DMS 273 treated with DMSO at 0.1 percent for 48 hours (cell line): ENCODE results near the gene CRELD2.

ENCODE experiments used
- DNase-seq: peaks from one replicate; lab custom pipeline; 2025; lab: John Stamatoyannopoulos, UW

CRELD2 gene

DNA sequence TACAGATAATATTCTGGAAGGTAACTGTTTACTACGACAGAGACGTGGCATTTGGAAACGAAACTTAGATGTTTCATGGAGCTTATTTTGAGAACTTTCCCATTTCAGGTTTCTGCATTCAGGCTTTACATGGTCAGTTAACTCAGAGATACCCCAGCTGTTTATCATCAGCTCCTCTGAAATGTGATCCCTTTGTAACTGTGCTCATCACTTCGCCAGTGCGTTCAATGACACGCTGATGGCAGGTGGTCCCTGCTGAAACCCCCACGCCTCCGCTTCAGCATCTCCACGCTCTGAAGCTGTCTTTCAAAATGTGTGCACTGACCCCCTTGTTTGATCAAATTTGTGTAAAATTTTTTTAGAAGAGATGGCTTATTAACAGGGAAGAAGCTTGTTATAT, 30.7 kb upstream of the CRELD2 start:
- no peak for DNase-seq

DNA sequence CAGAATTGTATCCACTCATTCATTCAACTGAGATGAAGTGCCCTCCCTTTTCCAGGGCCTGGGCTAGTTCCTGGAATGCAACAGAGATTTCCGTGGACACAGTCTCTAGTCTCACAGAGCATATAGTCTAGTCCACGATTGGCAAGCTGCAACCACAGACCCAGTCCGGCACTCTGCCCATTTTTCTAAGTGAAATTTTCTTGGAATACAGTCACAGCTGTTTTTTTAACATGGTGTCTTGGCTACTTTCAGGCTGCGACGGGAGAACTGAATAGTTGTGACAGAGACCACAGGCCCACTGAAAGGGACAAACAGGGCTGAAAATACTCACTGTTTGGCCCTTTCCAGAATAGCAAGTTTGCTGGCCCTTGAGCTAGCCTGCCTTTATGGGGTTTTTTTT, 29.4 kb upstream of the CRELD2 start:
- DNase-seq, result no peak

DNA sequence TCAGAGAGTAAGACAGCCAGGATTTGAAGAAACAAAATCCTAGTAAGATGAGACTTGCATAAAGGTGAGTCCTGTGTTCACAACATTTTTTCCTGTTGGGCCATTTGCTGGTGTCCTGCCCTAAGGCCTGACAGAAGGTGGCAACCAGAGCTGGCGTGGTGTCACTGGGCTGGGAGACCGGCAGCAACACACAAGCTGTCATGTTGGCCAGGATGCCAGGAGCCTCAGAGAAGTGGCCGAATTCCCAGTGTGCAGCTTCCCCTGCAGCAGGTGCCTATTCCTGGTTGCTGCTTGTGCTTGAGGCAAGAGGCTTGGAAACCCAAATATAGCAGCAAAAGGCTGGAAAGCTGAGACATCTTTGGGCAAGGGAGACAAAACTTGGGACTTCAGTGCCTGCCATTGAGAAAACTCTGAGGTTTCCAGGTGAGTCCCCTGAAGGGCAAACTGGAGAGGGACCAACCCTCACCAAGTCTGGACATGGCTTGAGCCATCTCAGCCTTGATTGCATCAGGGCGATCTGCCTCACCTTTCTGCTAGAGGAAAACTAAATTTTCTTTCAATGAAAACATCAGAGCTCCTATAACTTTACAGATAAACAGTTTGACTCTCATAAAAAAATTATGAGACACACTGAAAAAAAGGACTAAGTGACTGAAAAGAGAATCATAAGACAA, 26.1 kb upstream of the CRELD2 start:
- DNase-seq, result no peak

DNA sequence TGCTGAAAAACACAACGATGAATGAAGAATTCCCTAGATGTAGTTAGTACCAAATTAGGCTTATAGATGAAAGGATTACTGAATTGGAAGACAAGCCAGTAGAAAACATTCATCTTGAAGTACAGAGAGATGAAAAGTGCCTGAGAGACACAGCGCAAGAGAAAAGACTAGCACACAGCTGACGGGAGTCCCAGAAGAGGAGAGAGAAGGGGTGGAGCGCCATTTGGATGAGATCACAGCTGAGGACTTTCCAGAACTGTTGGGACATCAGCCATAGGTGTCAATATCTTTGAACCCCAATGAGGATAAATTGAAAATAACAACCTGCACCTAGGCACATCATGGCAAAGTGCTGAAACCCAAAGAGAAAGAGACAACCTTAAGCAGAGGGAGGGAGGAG, 25.4 kb upstream of the CRELD2 start:
- no peak for DNase-seq

DNA sequence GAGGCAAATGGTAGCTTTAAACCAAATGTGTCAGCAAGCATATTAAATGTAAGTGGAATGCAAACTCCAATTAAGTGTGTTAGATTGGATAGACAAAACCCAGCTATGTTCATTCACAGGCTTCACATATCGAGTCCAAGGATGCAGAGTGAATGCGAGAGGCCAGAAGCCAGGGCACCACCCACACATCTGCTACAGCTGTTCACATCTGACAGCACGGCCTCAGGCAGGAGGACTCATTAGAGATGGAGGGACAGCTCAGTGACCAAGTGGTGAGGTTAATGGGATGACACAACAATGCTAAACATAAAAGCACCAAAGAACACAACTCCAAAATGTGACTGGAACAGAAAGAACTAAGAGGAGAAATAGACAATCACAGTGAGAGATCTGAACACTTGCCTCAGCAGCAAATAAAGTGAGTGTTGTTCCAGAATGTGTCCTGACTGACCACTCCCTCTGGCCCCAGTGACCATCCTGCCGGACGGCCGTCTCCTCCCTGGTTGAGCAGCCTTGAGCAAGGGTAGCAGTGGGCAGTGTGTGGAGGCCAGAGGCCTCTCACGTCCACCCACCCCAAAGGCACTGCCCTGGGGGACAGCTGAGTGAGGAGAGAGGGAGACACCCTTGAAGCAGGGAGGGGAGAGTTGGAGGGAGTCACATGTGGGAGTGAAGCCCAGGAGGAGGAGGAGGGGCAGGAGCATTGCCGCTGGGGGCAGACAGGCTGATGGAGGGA, 23.9 kb upstream of the CRELD2 start:
- no peak for DNase-seq

DNA sequence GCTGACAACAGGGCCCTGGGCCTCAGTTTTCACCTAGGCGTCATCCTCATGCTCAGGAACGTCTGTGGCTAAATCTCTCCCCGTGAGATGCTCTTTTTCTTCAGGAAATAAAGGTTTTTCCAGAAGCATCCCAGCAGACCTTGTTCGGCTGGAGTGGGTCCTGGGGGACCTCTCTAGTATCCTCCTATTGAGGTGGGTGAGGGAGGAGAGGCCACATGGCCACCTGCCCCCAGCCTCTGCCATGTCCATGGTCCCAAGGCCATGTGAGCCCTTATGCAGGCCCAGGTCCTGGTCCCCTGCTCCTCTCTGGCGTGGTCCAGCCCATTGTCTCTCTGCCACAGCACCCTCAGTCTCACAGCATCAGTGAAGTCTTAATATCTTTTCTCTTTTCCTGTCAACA, 22.2 kb upstream of the CRELD2 start:
- no peak for DNase-seq

DNA sequence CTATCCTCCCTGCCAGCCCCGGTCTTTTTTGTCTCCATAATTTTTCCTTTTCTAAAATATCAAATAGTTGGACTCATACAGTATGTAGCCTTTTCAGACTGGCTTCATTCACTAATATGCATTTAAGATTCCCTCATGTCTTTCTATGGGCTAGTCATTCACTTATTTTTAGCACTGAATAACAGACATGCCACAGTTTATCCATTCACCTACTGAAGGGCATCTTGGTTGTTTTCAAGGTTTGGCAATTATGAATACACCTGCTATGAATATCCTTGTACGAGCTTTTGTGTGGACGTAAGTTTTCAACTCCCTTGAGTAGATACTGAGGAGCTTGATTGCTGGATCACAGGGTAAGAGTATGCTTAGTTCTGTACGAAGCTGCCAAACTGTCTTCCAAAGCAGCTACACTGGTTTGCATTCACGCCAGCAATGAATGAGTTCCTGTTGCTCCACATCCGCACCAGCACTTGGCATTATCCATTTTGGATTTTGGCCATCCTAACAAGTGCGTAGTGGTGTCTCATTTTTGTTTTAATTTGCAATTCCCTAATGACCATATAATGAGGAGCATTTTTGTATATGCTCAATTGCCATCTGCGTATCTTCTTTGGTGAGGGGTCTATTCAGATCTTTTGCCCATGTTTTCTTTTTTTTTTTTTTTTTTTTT, 21.3 kb upstream of the CRELD2 start:
- no peak for DNase-seq

DNA sequence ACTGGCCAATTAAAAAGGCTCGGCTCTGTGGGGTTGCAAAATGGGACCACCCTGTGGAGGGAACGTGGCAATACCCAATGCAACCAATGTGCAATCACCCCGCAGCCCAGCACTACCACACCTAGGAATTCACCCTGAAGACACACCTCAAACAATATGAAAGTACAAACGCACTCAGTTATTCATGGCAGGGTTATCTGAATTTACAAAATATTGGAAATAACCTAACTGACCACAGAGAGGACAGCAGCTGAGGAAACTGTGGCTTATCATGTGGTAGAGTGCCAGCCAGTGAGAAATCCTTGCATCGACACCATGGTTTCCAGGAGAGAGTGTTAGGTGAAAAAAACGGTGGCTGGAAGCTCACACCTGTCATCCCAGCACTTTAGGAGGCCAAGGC, 18.9 kb upstream of the CRELD2 start:
- no peak for DNase-seq

DNA sequence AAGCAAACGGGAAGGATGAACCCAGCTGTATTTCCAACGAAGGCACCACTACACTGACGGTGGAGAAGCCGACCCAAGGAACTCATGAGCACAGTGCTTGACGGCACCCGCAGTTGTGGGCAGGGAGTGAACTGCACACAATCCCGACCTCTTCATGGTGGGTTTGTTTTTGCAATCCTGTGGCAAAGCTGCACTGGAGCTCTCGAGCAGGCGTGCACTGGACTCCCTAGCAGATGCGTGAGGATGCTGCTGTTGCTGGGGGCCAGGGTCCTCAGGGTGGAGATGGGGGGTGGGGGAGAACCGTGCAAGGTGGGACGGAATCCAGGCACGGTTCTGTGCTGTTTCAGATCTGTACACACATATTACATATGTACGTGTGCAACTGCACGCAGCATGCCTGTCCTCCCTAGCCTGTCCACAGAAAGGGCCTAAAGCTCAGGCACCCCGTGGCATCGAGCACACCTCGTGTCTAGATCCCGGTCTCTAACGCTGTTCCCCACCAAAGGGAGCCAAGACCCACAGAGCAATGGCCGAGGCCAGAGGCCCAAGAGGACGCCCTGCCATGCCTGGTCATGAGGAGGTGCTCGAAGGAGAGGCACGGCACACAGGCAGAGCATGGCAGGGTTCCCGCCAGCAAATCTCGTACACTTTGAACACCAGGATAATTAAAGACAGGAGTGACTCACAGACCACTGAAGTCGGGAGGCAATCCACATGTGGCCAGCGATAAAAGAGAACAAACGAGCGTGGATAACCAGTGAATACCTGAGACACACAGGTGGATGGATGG, 17.8 kb upstream of the CRELD2 start:
- DNase-seq, result no peak

DNA sequence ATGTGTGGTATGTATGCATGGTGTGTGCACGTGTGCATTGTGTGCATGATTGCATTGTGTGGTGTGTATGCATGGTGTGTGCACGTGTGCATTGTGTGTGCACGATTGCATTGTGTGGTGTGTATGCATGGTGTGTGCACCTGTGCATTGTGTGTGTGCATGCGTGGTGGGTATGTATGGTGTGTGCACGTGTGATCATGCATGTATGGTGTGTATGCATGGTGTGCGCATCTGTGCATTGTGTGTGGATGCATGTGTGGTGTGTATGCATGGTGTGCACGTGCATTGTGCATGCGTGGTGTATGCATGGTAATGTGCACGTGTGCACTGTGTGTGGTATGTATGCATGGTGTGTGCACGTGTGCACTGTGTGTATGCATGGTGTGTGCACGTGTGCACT, 17.0 kb upstream of the CRELD2 start:
- no peak for DNase-seq

DNA sequence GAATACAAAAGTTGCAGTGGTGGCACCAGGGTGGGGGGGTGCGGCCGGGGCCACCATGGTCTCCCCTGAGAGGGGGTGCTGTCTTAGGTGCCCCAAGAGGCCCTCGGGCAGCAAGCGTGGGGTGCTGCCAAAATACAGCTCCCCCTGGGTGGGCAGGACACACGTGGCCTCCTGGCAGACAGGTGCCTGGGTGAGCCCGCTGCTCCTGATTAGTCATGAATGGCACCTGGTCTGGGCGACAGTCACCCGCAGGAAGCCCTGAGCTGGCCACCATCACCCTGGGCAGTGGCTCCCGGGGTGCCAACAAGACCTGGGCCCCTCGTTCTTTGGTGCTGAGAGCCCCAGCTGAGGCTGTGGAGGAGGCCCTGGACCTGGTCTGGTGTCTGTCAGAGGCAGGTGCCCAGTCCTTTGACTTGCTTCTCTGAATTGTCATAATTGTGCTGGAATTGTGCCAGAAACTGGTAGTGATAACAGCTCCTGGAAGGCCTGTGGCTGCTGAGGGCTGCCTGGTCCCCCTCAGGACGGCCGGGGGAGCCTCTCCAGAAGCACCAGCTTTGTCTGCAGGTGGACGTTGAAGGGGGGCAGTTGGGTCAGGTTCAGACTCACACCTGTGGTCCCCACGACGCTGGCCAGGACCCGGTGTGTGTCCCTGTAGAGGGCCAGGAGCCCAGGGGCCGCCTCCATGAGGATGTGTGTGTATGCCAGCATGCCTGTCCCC, 15.0 kb upstream of the CRELD2 start:
- DNase-seq, result no peak

DNA sequence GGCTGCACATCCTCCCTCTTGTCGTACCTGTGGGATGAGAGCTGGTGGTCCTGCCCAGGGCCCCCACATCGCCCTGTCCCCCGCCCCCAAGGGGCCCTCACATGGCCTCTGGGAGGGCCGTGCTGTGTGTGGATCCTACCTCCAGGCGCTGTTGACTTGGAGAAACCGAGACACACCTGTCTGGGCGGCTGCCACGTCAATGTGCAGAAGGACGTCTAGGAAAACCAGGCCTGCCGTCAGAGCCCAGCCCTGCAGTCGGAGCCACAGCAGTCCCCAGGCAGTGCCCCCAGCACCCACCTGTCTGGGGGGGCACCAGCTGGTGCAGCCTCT, 14.4 kb upstream of the CRELD2 start:
- no peak for DNase-seq

DNA sequence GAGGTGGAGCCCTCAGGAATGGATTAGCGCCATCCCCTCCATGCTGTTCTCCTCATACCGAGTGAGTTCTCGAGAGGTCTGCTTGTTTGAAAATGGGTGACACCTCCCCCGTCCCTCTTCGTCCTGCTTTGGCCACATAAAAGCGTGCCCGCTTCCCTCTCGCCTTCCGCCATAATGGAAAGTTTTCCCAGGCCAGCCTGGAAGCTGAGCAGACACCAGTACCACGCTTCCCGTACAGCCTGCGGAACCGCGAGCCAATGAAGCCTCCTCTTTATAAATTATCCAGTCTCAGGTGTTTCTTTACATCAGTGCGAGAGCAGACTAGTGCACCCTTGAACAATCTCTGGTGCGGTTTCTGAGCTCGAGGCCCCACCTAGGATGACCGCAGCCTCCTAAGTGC, 13.0 kb upstream of the CRELD2 start:
- DNase-seq, result no peak

DNA sequence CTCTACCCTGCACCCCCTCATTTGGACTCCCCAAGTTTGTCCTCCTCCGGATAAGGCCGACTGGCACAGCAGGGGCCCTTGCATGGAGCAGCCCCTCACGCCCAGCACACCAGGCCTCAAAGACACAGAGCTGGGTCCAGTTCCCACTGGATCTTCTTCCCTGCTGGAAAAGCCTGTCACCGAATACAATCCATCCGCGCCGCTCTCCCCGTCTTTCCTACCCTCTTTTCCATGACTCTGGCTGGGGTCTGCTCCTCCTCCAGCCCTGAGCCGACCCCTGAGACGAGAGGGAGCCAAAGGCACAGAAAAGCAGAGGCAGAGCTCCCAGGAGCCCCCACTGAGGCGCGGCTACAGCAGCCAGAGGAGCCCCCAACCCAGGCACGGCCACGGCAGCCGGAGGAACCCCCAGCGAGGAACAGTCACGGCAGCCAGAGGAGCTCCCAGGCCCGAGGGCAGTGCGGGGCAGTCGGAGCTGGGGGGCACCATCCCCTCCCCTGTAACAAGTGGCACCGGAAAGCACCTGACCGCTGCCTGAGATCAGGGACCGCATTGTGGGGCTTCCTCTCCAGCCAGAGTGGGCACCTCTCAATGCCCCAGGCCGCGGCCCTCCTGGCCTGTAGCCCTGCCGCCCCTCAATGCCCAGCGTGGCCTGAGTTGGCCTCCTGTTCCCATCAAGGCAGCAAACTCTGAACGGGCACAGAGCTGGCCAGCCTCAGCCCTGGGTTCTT, 12.2 kb upstream of the CRELD2 start:
- no peak for DNase-seq

DNA sequence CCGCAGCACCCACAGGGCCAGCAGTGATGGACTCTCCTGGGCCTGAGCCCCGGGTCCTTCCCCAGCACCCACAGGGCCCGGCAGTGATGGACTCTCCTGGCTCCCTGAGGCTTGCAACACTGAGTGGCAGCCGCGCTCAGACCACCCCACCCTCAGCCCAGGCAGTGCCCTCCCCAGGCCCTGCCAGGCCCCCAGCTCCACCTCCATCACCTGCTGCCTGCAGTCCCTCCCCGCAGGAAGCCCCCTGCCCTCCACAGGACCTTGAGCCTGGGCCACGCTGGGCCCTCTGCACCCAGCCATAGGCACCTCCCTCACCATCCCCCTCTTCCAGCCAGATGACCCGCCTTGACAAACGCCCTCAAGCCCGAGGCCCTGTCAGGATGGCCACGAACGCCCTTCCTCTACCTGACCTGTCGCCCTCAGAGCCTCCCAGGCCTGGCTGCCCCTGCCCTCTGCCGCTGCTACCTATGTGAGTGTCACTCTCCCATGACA, 11.6 kb upstream of the CRELD2 start:
- DNase-seq, result no peak

DNA sequence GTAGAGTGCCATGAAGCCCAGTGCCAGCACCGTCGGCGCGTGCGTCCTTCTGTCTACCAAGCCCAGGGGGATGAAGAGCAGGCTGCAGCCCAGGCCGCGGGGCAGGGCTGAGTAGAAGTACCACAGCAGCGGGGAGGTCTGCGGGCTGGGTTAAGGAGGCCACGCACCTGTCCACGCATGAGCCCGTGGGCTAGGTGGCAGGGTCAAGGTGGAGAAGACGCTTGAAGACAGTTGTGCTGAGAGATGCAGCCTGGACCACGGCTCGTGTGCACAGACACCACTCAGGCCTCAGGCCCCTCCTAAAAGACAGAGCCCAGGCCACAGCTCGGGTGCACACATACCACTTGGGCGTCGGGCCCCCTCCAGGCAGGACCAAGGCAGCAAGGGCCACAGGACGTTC, 10.6 kb upstream of the CRELD2 start:
- DNase-seq, result no peak

DNA sequence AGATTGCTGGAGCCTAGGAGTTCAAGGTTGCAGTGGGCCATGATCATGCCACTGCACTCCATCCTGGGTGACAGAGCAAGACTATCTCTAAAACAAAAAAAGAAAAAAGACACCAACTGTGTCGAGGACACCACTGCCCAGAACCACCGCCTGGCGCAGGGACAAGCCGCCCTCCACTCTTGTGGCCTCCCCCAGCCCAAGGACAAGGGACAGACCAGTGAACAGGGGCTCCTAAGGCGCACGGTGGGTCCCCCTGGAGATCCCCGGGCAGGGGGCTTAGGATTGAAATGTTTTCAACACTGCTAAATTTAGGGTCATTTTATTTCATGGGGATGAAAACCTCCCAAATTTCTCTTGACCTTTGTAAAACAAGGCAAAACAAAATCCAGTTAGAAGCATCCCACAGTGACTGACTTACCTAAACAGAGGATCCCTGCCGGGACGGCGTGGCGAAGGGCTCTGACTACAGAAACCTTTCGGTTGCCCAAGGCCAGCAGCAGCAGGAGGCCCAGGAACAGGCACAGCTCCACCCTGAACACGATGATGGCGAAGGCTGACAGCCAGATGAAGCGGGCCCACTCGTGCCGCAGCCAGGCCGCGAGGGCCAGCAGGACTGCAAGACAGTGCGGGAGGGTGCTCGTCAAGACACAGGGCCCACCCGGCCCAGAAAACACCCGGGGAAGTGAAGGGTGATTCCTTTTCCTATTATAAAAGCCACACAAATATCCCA, 8.8 kb upstream of the CRELD2 start:
- no peak for DNase-seq

DNA sequence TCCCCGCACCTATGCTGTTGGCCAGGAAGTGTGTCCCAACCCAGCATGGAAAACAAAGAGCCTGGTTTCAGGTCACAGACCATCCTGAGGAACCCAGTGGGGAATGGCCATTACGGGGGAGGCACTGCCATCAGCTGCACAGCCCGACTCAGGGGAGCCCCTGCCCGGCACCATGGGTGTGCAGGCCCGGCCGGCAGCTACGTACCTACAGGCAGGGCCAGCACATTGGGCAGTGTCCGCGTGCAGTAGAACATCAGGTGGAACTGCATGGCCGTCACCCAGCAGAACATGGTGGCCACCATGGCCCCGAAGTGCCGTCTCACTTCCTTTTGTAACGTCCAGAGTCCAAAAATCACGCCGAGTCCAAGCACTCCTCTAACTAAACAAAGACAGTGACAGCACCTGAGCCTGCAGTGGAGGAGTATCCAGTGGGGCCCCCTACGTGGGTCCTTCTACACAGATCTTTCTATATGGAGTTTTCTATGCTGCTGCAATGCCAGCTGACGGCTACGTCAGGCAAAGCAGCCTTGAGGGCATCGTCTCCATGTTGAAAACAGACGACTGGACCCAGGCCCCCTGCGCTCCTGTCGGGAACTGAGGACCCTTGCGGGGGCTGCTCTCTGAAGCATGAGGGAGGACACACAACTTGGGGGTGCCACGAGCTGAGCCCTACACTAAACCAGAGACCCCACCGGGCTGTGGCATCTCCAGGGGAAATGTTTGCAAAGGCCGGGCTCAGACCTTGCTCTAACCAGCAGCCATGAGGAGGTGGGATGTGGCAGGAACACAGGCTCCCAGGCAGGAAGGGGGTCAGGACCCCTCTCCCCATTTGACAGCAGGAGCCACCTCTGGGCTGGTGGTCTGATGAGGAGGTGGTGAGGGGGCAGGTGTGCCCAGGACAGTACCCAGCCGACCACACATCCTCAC, 7.9 kb upstream of the CRELD2 start:
- no peak for DNase-seq

DNA sequence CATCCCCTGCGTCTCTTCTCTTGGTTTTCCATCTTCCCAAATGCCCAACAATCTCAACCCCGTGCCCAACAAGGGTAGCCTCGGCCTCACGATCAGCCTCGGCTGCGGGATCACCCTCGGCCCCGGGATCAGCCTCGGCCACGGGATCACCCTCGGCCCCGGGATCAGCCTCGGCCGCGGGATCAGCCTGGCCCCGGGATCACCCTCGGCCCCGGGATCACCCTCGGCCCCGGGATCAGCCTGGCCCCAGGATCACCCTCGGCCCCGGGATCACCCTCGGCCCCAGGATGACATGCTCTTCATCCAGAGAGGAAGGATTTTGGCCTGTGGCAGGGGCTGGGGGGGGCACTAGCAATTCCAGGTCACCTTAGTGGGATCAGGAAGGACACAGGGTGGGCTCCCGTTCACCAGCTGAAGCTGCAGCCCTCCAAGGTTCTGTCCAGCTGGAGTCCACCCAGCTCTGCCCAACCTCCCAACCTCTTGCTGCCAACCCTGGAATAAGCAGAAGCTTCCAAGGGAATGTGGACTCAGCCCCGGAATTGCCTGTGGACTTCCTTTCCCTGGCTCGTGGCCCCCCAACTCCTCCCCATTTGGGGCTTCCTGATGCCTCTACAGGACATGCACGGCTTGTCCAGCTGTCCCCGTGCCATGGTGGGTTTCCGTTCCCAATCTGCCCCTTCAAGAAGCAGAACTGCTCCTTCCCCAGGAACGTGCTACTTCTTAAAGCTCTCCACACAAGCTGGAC, 6.4 kb upstream of the CRELD2 start:
- no peak for DNase-seq
